Hepatocyte (in vitro differentiated cells): Measurements from ENCODE around the gene PNPLA1. TPM values are rescaled to one million over a fixed set of nuclear protein-coding genes. Genes with fewer than 3 reads are reported as not detected.
A peak's percentile ranks its signal among the peaks of the same experiment; 100 is the strongest.

ENCODE experiments used
- DNase-seq: peaks from one replicate; pipeline ENCODE4 v3.0.0-alpha.2; 2016; ENCODE audit warnings: low spot score
- H2AFZ ChIP-seq: fragments of 200-600 bp; sonication (generic); 2 replicates; pipeline ENCODE4 v1.6.0; 2016; ENCODE audit warnings: antibody characterized with exemption, mild to moderate bottlenecking
- H3K27ac ChIP-seq: fragments of 200-600 bp; sonication (generic); 2 replicates; pipeline ENCODE4 v1.5.1; 2016; ENCODE audit warnings: mild to moderate bottlenecking
- H3K27me3 ChIP-seq: fragments of 200-600 bp; sonication (generic); 2 replicates; pipeline ENCODE4 v1.6.1; 2016
- H3K36me3 ChIP-seq: fragments of 200-600 bp; sonication (generic); replicated peaks from 2 replicates; pipeline ENCODE4 v1.5.1; 2016; ENCODE audit warnings: low read depth; ENCODE audit not compliant: insufficient read depth
- H3K4me1 ChIP-seq: fragments of 200-600 bp; sonication (generic); 2 replicates; pipeline ENCODE4 v1.5.1; 2016; ENCODE audit warnings: mild to moderate bottlenecking, moderate library complexity; ENCODE audit not compliant: insufficient read depth
- H3K4me2 ChIP-seq: fragments of 200-600 bp; sonication (generic); 2 replicates; pipeline ENCODE4 v1.6.0; 2016
- H3K4me3 ChIP-seq: fragments of 200-600 bp; sonication (generic); 2 replicates; pipeline ENCODE4 v1.5.1; 2016; ENCODE audit warnings: mild to moderate bottlenecking
- H3K79me2 ChIP-seq: fragments of 200-600 bp; sonication (generic); 2 replicates; pipeline ENCODE4 v1.6.0; 2017; ENCODE audit warnings: mild to moderate bottlenecking
- H3K9me2 ChIP-seq: fragments of 200-600 bp; sonication (generic); replicated peaks from 2 replicates; pipeline ENCODE4 v1.6.0; 2017; ENCODE audit warnings: mild to moderate bottlenecking; ENCODE audit not compliant: insufficient read depth
- H3K9me3 ChIP-seq: fragments of 200-600 bp; sonication (generic); 2 replicates; pipeline ENCODE4 v1.5.1; 2016; ENCODE audit warnings: low read depth, mild to moderate bottlenecking
- H4K20me1 ChIP-seq: fragments of 200-600 bp; sonication (generic); 2 replicates; pipeline ENCODE4 v1.6.0; 2016; ENCODE audit warnings: mild to moderate bottlenecking; ENCODE audit not compliant: insufficient read depth, poor library complexity, severe bottlenecking
- CTCF ChIP-seq: fragments of 200-600 bp; sonication (generic); IDR thresholded peaks from 2 replicates; pipeline ENCODE4 v1.5.1; 2016; ENCODE audit warnings: antibody characterized with exemption, mild to moderate bottlenecking; ENCODE audit not compliant: poor library complexity
- EZH2 ChIP-seq: fragments of 200-600 bp; sonication (generic); IDR thresholded peaks from 2 replicates; pipeline ENCODE4 v1.6.1; 2016; ENCODE audit warnings: antibody characterized with exemption, mild to moderate bottlenecking, borderline replicate concordance
- EZH2phosphoT487 ChIP-seq: fragments of 200-600 bp; sonication (generic); IDR thresholded peaks from one replicate; pipeline ENCODE4 v1.6.1; 2018; ENCODE audit warnings: antibody characterized with exemption, mild to moderate bottlenecking, low read depth, moderate library complexity; ENCODE audit not compliant: unreplicated experiment, severe bottlenecking
- WGBS: methylation state at CpG from one replicate; pipeline ENCODE4 v1.1.6; 2016; ENCODE audit warnings: low lambda C conversion rate; ENCODE audit errors: missing lambda C conversion rate; 5-methylcytosine and 5-hydroxymethylcytosine counted together
- polyA plus RNA-seq: library from polyadenylated mRNA; unstranded; fragments of >200 nt; fragmentation: Nextera tagmentation; extraction: Ambion mirVana; gene quantifications from 2 replicates; pipeline ENCODE4 v1.2.1, GENCODE V29; 2016
- total RNA-seq: library from RNA; depleted of rRNA; stranded (reverse); fragments of >200 nt; gene quantifications from 2 replicates; pipeline ENCODE4 v1.2.3, GENCODE V29; 2014

Gene PNPLA1
- total and polyA plus RNA-seq, 2 experiments from 2014 or later: 0.48 to 0.57 TPM

- no peak overlapping the region for H2AFZ ChIP-seq
- no peak for DNase-seq
- no peaks in the 10 kb centered on the region for H3K9me3 ChIP-seq
- H3K27me3 ChIP-seq: no peaks in the 10 kb centered on the region
- H3K4me3 ChIP-seq: no peak overlapping the region
- no peaks in the 10 kb centered on the region for H3K79me2 ChIP-seq
- no peak overlapping the region for H3K4me2 ChIP-seq
- no peak overlapping the region for H3K27ac ChIP-seq
- H3K36me3 ChIP-seq: no peaks in the 10 kb centered on the region
- WGBS: 74% methylated on average over 10 of the region's 10 CpGs
- no peaks in the 10 kb centered on the region for H3K4me1 ChIP-seq
- TF ChIP-seq EZH2phosphoT487: no peak
- no peaks in the 10 kb centered on the region for H4K20me1 ChIP-seq
- H3K9me2 ChIP-seq: no peaks in the 10 kb centered on the region
Measured at GRCh38 chr6:36301085-36301658, 31.3 kb downstream of the PNPLA1 start.

- DNase-seq: no peak
- TF ChIP-seq CTCF (no peak), EZH2 (no peak), EZH2phosphoT487 (no peak)
- no peaks in the 10 kb centered on the region for H4K20me1 ChIP-seq
- H3K9me2 ChIP-seq: no peaks in the 10 kb centered on the region
- no peaks in the 10 kb centered on the region for H3K27me3 ChIP-seq
- H3K27ac ChIP-seq: no peak overlapping the region
- WGBS: 67% methylated on average over 7 of the region's 7 CpGs
- H3K36me3 ChIP-seq: no peaks in the 10 kb centered on the region
- H2AFZ ChIP-seq: no peak overlapping the region
- H3K4me2 ChIP-seq: no peak overlapping the region
- no peaks in the 10 kb centered on the region for H3K9me3 ChIP-seq
- no peak overlapping the region for H3K4me3 ChIP-seq
- H3K4me1 ChIP-seq: no peaks in the 10 kb centered on the region
- no peaks in the 10 kb centered on the region for H3K79me2 ChIP-seq
Measured at GRCh38 chr6:36301781-36302180, 31.9 kb downstream of the PNPLA1 start.

- Histone ChIP-seq H4K20me1 (no peaks in the 10 kb centered on the region), H3K4me3 (no peak overlapping the region), H3K9me2 (no peaks in the 10 kb centered on the region), H3K4me2 (no peak overlapping the region), H3K27ac (no peak overlapping the region), H3K27me3 (no peaks in the 10 kb centered on the region), H3K79me2 (no peaks in the 10 kb centered on the region), H2AFZ (no peak overlapping the region), H3K9me3 (no peaks in the 10 kb centered on the region), H3K4me1 (no peaks in the 10 kb centered on the region), H3K36me3 (no peaks in the 10 kb centered on the region)
- 35% methylated on average over 13 of the region's 13 CpGs for WGBS
- peak; percentile 95 for DNase-seq
- TF ChIP-seq CTCF (peak; percentile 96), EZH2 (no peak)
Measured at GRCh38 chr6:36302227-36302976, 32.5 kb downstream of the PNPLA1 start.

GRCh38 chr6:36305885-36306284 is 36.0 kb downstream of the PNPLA1 start:
- no peak overlapping the region for H3K4me2 ChIP-seq
- H3K27ac ChIP-seq: no peak overlapping the region
- no peaks in the 10 kb centered on the region for H3K9me2 ChIP-seq
- no peak for TF ChIP-seq CTCF
- no peak for TF ChIP-seq EZH2phosphoT487
- no peak for TF ChIP-seq EZH2
- H2AFZ ChIP-seq: no peak overlapping the region
- WGBS: 96% methylated on average over 11 of the region's 11 CpGs
- no peaks in the 10 kb centered on the region for H3K36me3 ChIP-seq
- H3K4me3 ChIP-seq: no peak overlapping the region
- H3K27me3 ChIP-seq: no peaks in the 10 kb centered on the region
- no peak for DNase-seq
- peaks cover 7% of the 10 kb centered on the region for H3K4me1 ChIP-seq
- no peaks in the 10 kb centered on the region for H4K20me1 ChIP-seq
- H3K9me3 ChIP-seq: no peaks in the 10 kb centered on the region
- H3K79me2 ChIP-seq: no peaks in the 10 kb centered on the region
